ENCODE measurements around the gene AIG1. TPM values are rescaled to one million over a fixed set of nuclear protein-coding genes. Genes with fewer than 3 reads are reported as not detected.

Gene AIG1
- total and polyA plus RNA-seq, 12 donors, result 21.0 to 55.7 (median 47.2) TPM

DNA sequence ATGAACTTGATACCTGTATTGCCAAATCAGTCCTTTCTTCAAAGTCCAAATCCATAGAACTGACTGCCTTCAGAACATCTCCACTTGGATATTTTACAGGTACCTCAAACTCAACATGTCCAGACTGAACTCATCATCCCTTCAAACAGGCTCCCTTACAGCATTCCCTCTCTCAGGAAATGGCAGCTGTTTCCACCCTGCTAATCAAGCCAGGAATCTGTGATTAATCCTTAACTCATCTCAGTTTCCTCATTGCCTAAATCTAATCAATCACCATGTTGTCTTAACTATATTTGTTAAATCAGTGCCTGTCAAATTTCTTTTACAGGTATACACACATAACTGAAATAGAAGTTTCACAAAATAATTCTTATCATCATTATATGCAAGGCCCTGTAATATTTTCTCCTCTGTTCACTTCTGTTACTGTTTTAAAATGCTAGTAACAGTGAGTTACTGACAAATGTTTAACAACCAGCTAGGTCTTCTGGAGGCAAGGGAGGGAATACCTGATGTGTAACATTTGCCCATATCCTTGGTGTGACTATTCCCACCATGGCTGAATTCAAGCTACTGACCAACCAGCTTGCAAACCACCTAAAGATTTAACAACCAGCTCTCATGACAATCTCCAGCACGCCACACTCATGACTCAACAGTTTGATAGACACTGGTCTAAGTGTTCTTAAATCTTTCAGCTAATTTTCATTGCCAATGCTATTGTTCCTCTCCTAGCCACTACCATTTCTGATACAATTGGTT is 264.9 kb downstream of the AIG1 start:
- no peak overlapping the region for H3K4me3 ChIP-seq
- no peak for DNase-seq
- H3K9me3 ChIP-seq (replicated peaks in 1 of 3), result no peaks in the 10 kb centered on the region
- H3K36me3 ChIP-seq (replicated peaks in 1 of 2), result no peaks in the 10 kb centered on the region
- H3K27ac ChIP-seq, result no peak overlapping the region
- intact Hi-C loops (cut with DNase I), result no loop called here
- 92 to 100% (median 98%) methylated on average over 1 of the region's 1 CpG for WGBS, 4 donors
- peaks cover 0 to 3% of the 10 kb centered on the region in 2 donors for H3K4me1 ChIP-seq (replicated peaks in 1 of 2)
- no peak for TF ChIP-seq POLR2A (IDR thresholded peaks at IDR 0.05)
- TF ChIP-seq, protein P1, sequence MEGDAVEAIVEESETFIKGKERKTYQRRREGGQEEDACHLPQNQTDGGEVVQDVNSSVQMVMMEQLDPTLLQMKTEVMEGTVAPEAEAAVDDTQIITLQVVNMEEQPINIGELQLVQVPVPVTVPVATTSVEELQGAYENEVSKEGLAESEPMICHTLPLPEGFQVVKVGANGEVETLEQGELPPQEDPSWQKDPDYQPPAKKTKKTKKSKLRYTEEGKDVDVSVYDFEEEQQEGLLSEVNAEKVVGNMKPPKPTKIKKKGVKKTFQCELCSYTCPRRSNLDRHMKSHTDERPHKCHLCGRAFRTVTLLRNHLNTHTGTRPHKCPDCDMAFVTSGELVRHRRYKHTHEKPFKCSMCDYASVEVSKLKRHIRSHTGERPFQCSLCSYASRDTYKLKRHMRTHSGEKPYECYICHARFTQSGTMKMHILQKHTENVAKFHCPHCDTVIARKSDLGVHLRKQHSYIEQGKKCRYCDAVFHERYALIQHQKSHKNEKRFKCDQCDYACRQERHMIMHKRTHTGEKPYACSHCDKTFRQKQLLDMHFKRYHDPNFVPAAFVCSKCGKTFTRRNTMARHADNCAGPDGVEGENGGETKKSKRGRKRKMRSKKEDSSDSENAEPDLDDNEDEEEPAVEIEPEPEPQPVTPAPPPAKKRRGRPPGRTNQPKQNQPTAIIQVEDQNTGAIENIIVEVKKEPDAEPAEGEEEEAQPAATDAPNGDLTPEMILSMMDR (IDR thresholded peaks at IDR 0.05), result no peak
- no peaks in the 10 kb centered on the region for H3K27me3 ChIP-seq

DNA sequence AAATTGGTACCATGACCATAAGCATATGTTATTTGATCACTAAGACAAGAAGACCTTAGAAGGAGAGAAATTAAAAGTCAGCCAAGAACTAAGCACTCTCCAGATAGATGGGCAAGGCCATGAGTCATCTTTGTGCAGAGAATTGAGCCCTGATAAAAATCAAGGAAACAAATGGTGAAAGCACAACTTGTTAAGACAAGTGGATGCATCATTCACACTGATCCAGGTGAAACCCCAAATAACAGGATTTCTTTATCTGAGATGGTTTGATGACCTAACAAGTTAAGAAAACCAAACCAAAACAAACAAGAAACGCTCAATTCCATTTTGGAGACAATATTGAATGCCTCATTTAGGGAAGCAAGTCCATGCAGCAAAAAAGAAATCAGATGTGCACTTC is 268.2 kb downstream of the AIG1 start:
- Histone ChIP-seq H3K27me3 (no peaks in the 10 kb centered on the region), H3K4me3 (no peak overlapping the region), H3K9me3 (replicated peaks in 1 of 3) (no peaks in the 10 kb centered on the region), H3K36me3 (replicated peaks in 1 of 2) (no peaks in the 10 kb centered on the region), H3K27ac (no peak overlapping the region), H3K4me1 (replicated peaks in 1 of 2) (peaks cover 0 to 3% of the 10 kb centered on the region in 2 donors)
- WGBS, 4 donors, result 78 to 93% (median 90%) methylated on average over 1 of the region's 1 CpG
- no peak for DNase-seq
- TF ChIP-seq POLR2A (IDR thresholded peaks at IDR 0.05), result no peak
- intact Hi-C loops (cut with DNase I), result no loop called here

GRCh38 chr6:143329323-143329722 is 268.6 kb downstream of the AIG1 start:
- Histone ChIP-seq H3K4me1 (replicated peaks in 1 of 2) (peaks cover 0 to under 1% of the 10 kb centered on the region in 2 donors), H3K27ac (no peak overlapping the region), H3K36me3 (replicated peaks in 1 of 2) (no peaks in the 10 kb centered on the region), H3K4me3 (no peak overlapping the region), H3K27me3 (no peaks in the 10 kb centered on the region), H3K9me3 (replicated peaks in 1 of 3) (no peaks in the 10 kb centered on the region)
- 90 to 96% (median 93%) methylated on average over 3 of the region's 3 CpGs for WGBS, 4 donors
- no peak for DNase-seq
- intact Hi-C loops (cut with DNase I), result no loop called here
- TF ChIP-seq, protein P1 (IDR thresholded peaks at IDR 0.05), result no peak
- no peak for TF ChIP-seq POLR2A (IDR thresholded peaks at IDR 0.05)

DNA sequence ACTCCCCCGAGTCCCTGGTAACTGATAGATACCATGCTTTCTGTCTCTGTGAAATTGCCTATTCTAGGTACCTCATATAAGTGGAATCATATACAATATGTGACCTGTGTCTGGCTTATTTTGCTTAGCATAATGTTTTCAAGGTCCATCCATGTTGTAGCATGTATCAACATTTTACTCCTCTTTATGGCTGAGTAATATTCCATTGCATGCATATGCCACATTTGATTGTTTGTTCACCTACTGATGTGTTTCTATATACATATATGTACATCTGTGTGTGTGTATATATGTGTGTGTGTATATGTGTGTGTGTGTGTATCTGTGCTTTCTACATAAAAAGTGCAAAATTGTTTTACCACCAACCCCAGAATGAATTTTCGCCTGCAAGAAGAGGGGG is 270.7 kb downstream of the AIG1 start:
- Histone ChIP-seq H3K4me1 (replicated peaks in 1 of 2) (no peaks in the 10 kb centered on the region), H3K4me3 (no peak overlapping the region), H3K9me3 (replicated peaks in 1 of 3) (no peaks in the 10 kb centered on the region), H3K27ac (no peak overlapping the region), H3K27me3 (no peaks in the 10 kb centered on the region), H3K36me3 (replicated peaks in 1 of 2) (no peaks in the 10 kb centered on the region)
- intact Hi-C loops (cut with DNase I), result no loop called here
- 94 to 100% (median 96%) methylated on average over 2 of the region's 2 CpGs for WGBS, 4 donors
- DNase-seq, result no peak
- TF ChIP-seq POLR2A (IDR thresholded peaks at IDR 0.05), result no peak
- TF ChIP-seq, protein P1 (IDR thresholded peaks at IDR 0.05), result no peak

Data from adrenal gland (tissue), 12 donors.